GM12878 (cell line): ENCODE measurements around the gene HS1BP3. TPM values are rescaled to one million over a fixed set of nuclear protein-coding genes. Genes with fewer than 3 reads are reported as not detected.

ENCODE experiments used
- ATAC-seq: fragments of 200-7000 bp; cut with Tn5 transposase; 3 replicates; pipeline ENCODE4 v1.9.1; 2020; ENCODE audit warnings: mild to moderate bottlenecking, moderate library complexity
- BruUV-seq: library from RNA; stranded (reverse); fragments of 400-500 nt; replicated peaks from 2 replicates; lab custom pipeline; 2021; lab: Mats Ljungman, UMichigan
- CTCF ChIA-PET: fragments of 300-600 bp; sonication (Branson Sonifier 250); formaldehyde crosslinking; extraction: SDS; loops from one replicate; lab custom pipeline; 2021; ENCODE audit warnings: inconsistent platforms; lab: Yijun Ruan, JAX
- POLR2A ChIA-PET: fragments of 350-600 bp; formaldehyde crosslinking; extraction: SDS; loops from one replicate; lab custom pipeline; 2021; ENCODE audit warnings: inconsistent platforms; lab: Charles Lee
- RAD21 ChIA-PET: fragments of 300-600 bp; sonication (Branson Sonifier 250); formaldehyde crosslinking; loops from one replicate; lab custom pipeline; 2023; ENCODE audit warnings: antibody characterized with exemption; ENCODE audit not compliant: unreplicated experiment; lab: Charles Lee
- SMC1A ChIA-PET: fragments of 300-600 bp; sonication (Branson Sonifier 250); formaldehyde crosslinking; loops from one replicate; lab custom pipeline; 2023; ENCODE audit not compliant: unreplicated experiment, uncharacterized antibody; lab: Charles Lee
- DNase-seq: peaks from one replicate; pipeline ENCODE4 v3.0.0-alpha.2; 2011; ENCODE audit warnings: low read depth, low spot score
- FAIRE-seq: peaks from 3 replicates; lab custom pipeline; 2011; peaks lifted over from hg19 to GRCh38; lab: Jason Lieb, UNC
- H2AFZ ChIP-seq: 2 replicates; pipeline ENCODE4 v1.6.0; 2011; ENCODE audit warnings: low read depth, low read length, control low read depth; ENCODE audit not compliant: control insufficient read depth
- H3K27ac ChIP-seq: 2 replicates; pipeline ENCODE4 v1.5.1; 2011; ENCODE audit warnings: control low read depth; ENCODE audit not compliant: control insufficient read depth, insufficient read depth
- H3K27me3 ChIP-seq, 2 experiments: replicated peaks in 1 of 2; 2 replicates each; pipeline versions ENCODE4 v1.6.0 to v1.6.1; 2011; ENCODE audit warnings: low read length in 1 of 2; ENCODE audit not compliant: control insufficient read depth in 2 of 2, insufficient read depth in 2 of 2
- H3K36me3 ChIP-seq, 2 experiments: 2 replicates each; pipeline ENCODE4 v1.5.1; 2011; ENCODE audit warnings: low read length in 1 of 2; ENCODE audit not compliant: control insufficient read depth in 2 of 2, insufficient read depth in 2 of 2
- H3K4me1 ChIP-seq: 2 replicates; pipeline ENCODE4 v1.6.1; 2011; ENCODE audit warnings: mild to moderate bottlenecking, low read length, moderate library complexity, mixed read lengths; ENCODE audit not compliant: control insufficient read depth, insufficient read depth
- H3K4me2 ChIP-seq: 2 replicates; pipeline ENCODE4 v1.6.0; 2011; ENCODE audit warnings: control low read depth; ENCODE audit not compliant: control insufficient read depth, insufficient read depth
- H3K4me3 ChIP-seq: fragments of 200-600 bp; sonication (generic); 2 replicates; pipeline ENCODE4 v1.5.1; 2016
- H3K79me2 ChIP-seq: 2 replicates; pipeline ENCODE4 v1.6.0; 2011; ENCODE audit warnings: low read length; ENCODE audit not compliant: control insufficient read depth, insufficient read depth
- H3K9ac ChIP-seq: 2 replicates; pipeline ENCODE4 v1.8.0; 2011; ENCODE audit warnings: low read length, control low read depth, mixed read lengths; ENCODE audit not compliant: control insufficient read depth, insufficient read depth
- H3K9me3 ChIP-seq: replicated peaks from 3 replicates; pipeline ENCODE4 v1.5.1; 2011; ENCODE audit warnings: mild to moderate bottlenecking, low read length; ENCODE audit not compliant: control insufficient read depth, insufficient read depth
- H4K20me1 ChIP-seq: 2 replicates; pipeline ENCODE4 v1.6.0; 2011; ENCODE audit not compliant: control insufficient read depth, insufficient read depth
- GABPA ChIP-seq: IDR thresholded peaks from 2 replicates; pipeline ENCODE4 v1.6.1; 2014; ENCODE audit warnings: antibody characterized with exemption, low read depth, mild to moderate bottlenecking, inconsistent platforms
- RUNX3 ChIP-seq: IDR thresholded peaks from 2 replicates; pipeline ENCODE4 v1.6.1; 2012; ENCODE audit warnings: low read length, inconsistent platforms
- WGBS: methylation state at CpG from one replicate; pipeline ENCODE4 v1.1.6; 2016; ENCODE audit warnings: low lambda C conversion rate; ENCODE audit not compliant: insufficient replicate concordance, insufficient coverage; ENCODE audit errors: missing lambda C conversion rate; 5-methylcytosine and 5-hydroxymethylcytosine counted together
- in situ Hi-C: fragments of 300-500 bp; cut with MboI; formaldehyde crosslinking; loops from 9 replicates; pipeline ENCODE4 v1.14.3; 2018; ENCODE audit warnings: mixed read lengths
- intact Hi-C: fragments of 100-400 bp; cut with micrococcal nuclease; formaldehyde crosslinking; loops from one replicate; pipeline ENCODE4 v1.14.2; 2022; ENCODE audit not compliant: unreplicated experiment
- polyA plus RNA-seq, 11 experiments: library from polyadenylated mRNA; depleted of rRNA in 4 of 11; unstranded in 6 of 11; stranded (reverse) in 5 of 11; fragments of >200 nt; fragmentation: Nextera tagmentation in 4 of 11; fragmentation: Illumina TruSeq in 1 of 11; extraction: Ambion mirVana in 4 of 11; extraction: Trizol in 1 of 11; gene quantifications; 1 replicate in 1 of 11; 2 replicates in 10 of 11; pipeline versions ENCODE4 v1.2.1 to v1.2.3, GENCODE V29; 2011 to 2016; ENCODE audit warnings: inconsistent platforms in 2 of 11, missing spikeins in 2 of 11, low read depth in 1 of 11
- total RNA-seq, 4 experiments: library from RNA; depleted of rRNA in 3 of 4; stranded (reverse); fragments of >200 nt in 3 of 4; fragmentation: Illumina TruSeq in 1 of 4; extraction: Trizol in 1 of 4; gene quantifications; 2 replicates each; pipeline versions ENCODE4 v1.2.1 to v1.2.3, GENCODE V29; 2013 to 2021
- TF ChIP-seq, protein P1 (sequence below): IDR thresholded peaks from 2 replicates; pipeline ENCODE4 v1.6.1; 2012; ENCODE audit warnings: low read depth, low read length, improper control_type of control experiment

Gene HS1BP3
- total and polyA plus RNA-seq, 10 of the 15 experiments (the other 5 are each of a cell fraction or from before 2014, with no cell fraction given) = 0.47 to 7.2 (median 4.6) TPM

DNA sequence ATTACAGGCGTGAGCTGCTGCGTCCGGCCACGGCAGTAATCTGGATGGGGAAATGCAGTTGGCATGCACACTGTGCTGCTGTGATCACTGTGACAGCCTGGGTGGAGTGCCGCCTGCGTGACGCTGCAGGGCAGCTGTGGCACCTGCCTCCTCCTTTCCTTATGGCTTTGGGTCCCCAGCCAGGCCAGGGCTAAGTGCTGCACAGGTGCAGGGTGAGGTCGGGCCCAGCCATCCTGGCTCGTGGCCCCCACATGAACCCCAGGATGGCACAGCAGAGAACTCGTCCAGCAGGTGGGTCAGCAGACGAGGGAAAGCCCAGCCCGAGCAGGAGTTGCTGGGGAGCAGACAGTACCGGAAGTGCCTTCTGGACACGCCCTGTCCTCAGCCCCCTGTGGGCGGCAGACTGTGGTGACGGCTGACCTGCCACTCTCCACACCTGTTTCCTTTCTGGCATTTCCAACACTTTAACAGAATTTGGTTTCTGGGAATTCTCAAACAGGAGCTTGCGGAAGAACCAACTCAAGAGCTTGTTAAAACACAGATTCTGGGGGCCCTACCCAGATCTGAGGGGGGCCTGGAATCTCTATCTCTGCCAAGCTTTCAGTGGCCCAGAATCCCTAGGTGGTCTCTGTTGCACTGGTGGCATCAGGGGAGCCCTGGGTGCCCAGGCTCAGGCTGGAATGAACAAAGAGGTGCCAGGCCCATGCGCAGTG, 16.9 kb downstream of the HS1BP3 start:
- Histone ChIP-seq H3K9me3 (no peaks in the 10 kb centered on the region), H3K27ac (no peak overlapping the region), H4K20me1 (no peaks in the 10 kb centered on the region), H3K4me2 (no peak overlapping the region), H3K36me3 (no peaks in the 10 kb centered on the region; a peak in 1 of 4 replicates), H3K79me2 (no peaks in the 10 kb centered on the region), H3K27me3 (no peaks in the 10 kb centered on the region), H3K4me1 (peaks cover 17% of the 10 kb centered on the region), H3K9ac (no peak overlapping the region), H3K4me3 (no peak overlapping the region), H2AFZ (no peak overlapping the region)
- intact Hi-C loops = no loop called here
- FAIRE-seq = no peak
- CTCF ChIA-PET = interaction anchor here (0.7 to 7.9 kb wide), 19 partner anchors 9 to 308 kb away, joined by 3 to 119 read pairs (median 3); partner anchors contain the start of genes HS1BP3 and RHOB
- WGBS = 85% methylated on average over 18 of the region's 18 CpGs
- DNase-seq = no peak
- no peak for ATAC-seq
- in situ Hi-C loops = no loop called here
- TF ChIP-seq GABPA = no peak
- POLR2A ChIA-PET = interaction anchor here (1.2 to 3.3 kb wide), 3 partner anchors 38 to 194 kb away, joined by 4 to 13 read pairs (median 6); no protein-coding TSS in a partner anchor
- SMC1A ChIA-PET = interaction anchor here (0.9 to 6.0 kb wide), 18 partner anchors 9 to 251 kb away, joined by 3 to 56 read pairs (median 4); partner anchors contain the start of gene RHOB
- no TSS peak for BruUV-seq
- RAD21 ChIA-PET = interaction anchor here (0.9 to 6.3 kb wide), 8 partner anchors 17 to 222 kb away, joined by 3 to 107 read pairs (median 8); partner anchors contain the start of genes HS1BP3 and RHOB

DNA sequence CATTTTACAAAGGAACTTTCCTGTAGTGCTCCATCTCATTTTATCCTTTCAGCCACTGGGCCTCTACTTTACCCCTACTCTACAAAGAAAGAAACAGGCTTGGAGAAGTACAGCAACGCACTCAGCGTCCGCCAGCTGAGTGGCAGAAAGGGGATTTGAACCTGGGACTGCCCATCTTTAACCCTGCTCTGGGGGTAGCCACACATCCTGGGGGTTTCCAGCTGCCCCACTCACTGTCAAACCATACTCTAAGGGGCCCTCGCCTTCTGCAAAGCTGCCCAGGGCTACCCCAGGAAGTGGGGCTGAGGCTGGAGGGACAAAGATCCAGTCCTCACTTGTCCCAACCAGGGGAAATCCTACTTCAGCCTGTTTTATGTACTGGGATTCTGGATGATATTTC, 17.9 kb downstream of the HS1BP3 start:
- Histone ChIP-seq H3K4me2 (0 out of 2 replicates have a peak overlapping the region, but pooled peaks have one; percentile 9), H3K9ac (no peak overlapping the region), H3K4me1 (peaks cover 17% of the 10 kb centered on the region), H3K27me3 (no peaks in the 10 kb centered on the region), H3K36me3 (no peaks in the 10 kb centered on the region), H3K4me3 (no peak overlapping the region), H2AFZ (no peak overlapping the region), H3K79me2 (no peaks in the 10 kb centered on the region), H3K9me3 (no peaks in the 10 kb centered on the region), H3K27ac (no peak overlapping the region), H4K20me1 (no peaks in the 10 kb centered on the region)
- no peak for FAIRE-seq
- CTCF ChIA-PET = interaction anchor here (0.8 to 7.9 kb wide), 9 partner anchors 10 to 222 kb away, joined by 3 to 119 read pairs (median 6); partner anchors contain the start of gene RHOB
- SMC1A ChIA-PET = interaction anchor here (0.7 to 6.0 kb wide), 9 partner anchors 14 to 221 kb away, joined by 3 to 56 read pairs (median 10); partner anchors contain the start of gene RHOB
- RAD21 ChIA-PET = interaction anchor here (0.9 to 6.3 kb wide), 4 partner anchors 37 to 221 kb away, joined by 3 to 107 read pairs (median 14); partner anchors contain the start of gene RHOB
- TSS peak; percentile 44 for BruUV-seq
- peak; percentile 28; the same call in 1 of the 2 replicates for TF ChIP-seq RUNX3
- TF ChIP-seq, protein P1, sequence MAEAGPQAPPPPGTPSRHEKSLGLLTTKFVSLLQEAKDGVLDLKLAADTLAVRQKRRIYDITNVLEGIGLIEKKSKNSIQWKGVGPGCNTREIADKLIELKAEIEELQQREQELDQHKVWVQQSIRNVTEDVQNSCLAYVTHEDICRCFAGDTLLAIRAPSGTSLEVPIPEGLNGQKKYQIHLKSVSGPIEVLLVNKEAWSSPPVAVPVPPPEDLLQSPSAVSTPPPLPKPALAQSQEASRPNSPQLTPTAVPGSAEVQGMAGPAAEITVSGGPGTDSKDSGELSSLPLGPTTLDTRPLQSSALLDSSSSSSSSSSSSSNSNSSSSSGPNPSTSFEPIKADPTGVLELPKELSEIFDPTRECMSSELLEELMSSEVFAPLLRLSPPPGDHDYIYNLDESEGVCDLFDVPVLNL = no peak
- intact Hi-C loops (no loop called here), in situ Hi-C loops (no loop called here)
- DNase-seq = no peak
- WGBS = 74% methylated on average over 4 of the region's 4 CpGs
- POLR2A ChIA-PET = interaction anchor here (1.3 to 3.3 kb wide), 3 partner anchors 17 to 189 kb away, joined by 3 to 13 read pairs (median 5); partner anchors contain the start of gene RHOB
- peak; percentile 33; the same call in 2 of the 3 replicates for ATAC-seq
